Fibroblast of pulmonary artery (primary cell): ENCODE results near the gene CCDC69.
"Not testable (repeated sequence)": the region's sequence is repeated elsewhere in the genome, so short reads cannot be mapped to it uniquely, and the experiment has no call there.

ENCODE experiments used
- DNase-seq: peaks from one replicate; pipeline ENCODE4 v3.0.0-alpha.2; 2010; ENCODE audit warnings: low read depth
- H3K4me3 ChIP-seq: replicated peaks from 2 replicates; pipeline ENCODE4 v1.5.1; 2011; ENCODE audit warnings: low read depth, mild to moderate bottlenecking, control low read depth, low read length, moderate library complexity
- TF ChIP-seq, protein P1 (sequence below): IDR thresholded peaks from 2 replicates; pipeline ENCODE4 v1.5.1; 2011; ENCODE audit warnings: mild to moderate bottlenecking, control low read depth, low read length, inconsistent platforms; ENCODE audit errors: missing control alignments

The CCDC69 gene

DNA sequence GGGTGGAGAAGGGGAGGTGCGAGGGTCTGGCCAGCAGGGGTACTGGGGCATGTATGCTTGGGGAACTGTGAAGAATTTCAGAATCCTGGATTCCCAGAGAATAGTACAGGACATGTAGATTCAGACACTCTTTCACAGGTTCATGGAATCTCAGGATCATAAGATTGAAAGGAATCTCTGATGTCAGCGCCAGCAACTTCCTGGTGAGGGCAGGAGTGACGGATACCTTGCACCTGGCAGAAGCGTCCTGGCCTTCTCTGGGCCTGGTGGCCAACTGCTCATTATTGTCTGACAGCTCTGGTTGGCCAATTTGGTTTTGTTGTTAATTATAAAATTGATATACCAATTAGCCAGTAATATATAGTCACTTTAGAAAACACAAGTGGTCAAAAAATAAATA, 36.0 kb upstream of the CCDC69 start:
- H3K4me3 ChIP-seq = no peak overlapping the region
- DNase-seq = no peak
- TF ChIP-seq, protein P1, sequence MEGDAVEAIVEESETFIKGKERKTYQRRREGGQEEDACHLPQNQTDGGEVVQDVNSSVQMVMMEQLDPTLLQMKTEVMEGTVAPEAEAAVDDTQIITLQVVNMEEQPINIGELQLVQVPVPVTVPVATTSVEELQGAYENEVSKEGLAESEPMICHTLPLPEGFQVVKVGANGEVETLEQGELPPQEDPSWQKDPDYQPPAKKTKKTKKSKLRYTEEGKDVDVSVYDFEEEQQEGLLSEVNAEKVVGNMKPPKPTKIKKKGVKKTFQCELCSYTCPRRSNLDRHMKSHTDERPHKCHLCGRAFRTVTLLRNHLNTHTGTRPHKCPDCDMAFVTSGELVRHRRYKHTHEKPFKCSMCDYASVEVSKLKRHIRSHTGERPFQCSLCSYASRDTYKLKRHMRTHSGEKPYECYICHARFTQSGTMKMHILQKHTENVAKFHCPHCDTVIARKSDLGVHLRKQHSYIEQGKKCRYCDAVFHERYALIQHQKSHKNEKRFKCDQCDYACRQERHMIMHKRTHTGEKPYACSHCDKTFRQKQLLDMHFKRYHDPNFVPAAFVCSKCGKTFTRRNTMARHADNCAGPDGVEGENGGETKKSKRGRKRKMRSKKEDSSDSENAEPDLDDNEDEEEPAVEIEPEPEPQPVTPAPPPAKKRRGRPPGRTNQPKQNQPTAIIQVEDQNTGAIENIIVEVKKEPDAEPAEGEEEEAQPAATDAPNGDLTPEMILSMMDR = no peak

DNA sequence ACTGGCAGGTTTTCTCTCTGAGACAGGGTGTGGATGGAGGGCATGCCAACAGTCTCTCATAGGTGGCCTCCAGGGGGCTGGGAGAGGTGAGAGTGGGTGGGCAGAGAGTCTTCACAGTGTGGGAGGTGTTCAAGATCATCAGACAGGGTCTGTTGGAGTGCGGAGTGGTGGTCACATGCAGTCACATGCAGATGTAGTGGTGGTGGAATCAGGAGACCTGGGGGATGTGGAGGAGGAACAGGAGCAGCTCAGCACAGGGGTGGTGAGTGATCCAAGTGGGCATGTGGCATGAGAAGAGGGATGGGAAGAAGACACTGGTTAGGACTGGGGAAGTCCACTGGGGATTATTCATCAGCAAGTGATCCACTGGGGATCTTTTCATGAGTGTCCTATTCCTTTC, 34.9 kb upstream of the CCDC69 start:
- TF ChIP-seq, protein P1 = no peak
- no peak for DNase-seq
- H3K4me3 ChIP-seq = no peak overlapping the region

DNA sequence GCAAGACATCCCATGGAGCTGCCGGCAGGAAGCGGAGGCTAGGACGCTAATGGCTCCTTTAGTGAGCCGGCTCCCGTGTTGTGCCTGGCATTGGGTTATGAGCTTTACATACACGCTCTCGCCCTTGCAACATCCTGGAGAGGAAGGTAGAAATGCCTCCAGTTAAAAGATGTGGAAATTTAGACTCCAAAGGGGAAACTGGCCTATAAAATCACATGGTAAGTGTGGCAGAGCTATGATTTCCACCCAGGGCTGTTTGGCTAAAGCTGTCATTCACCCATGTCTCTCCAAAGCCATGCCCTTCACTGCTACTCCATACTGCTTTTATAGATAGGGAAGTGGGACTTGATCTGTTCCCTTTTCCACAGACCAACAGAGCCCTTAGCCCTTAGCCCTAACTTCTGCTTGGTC, 34.3 kb upstream of the CCDC69 start:
- DNase-seq = no peak
- no peak overlapping the region for H3K4me3 ChIP-seq
- TF ChIP-seq, protein P1 = no peak

DNA sequence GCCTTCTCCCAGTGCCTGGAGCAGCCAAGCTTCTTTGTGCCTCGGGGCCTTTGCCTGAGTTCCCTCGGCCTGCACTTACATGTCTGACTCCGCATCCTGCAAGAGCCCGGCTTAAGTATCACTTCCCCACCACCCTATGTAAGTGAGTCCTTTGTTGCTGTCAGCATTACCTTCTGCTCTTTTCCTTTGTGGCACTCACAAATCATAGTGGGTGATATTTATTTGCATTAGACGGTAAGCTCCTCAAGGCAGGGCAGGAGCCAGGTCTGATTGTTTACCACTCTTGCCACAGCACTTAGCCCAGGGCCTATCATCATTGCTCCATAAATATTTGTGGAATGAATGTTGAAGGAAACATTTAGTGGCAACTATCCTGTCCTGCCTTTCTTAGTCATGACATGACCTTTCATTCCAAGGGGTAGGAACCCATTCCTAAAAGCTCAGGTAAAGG, 33.9 kb upstream of the CCDC69 start:
- H3K4me3 ChIP-seq = no peak overlapping the region
- DNase-seq = peak; percentile 13

DNA sequence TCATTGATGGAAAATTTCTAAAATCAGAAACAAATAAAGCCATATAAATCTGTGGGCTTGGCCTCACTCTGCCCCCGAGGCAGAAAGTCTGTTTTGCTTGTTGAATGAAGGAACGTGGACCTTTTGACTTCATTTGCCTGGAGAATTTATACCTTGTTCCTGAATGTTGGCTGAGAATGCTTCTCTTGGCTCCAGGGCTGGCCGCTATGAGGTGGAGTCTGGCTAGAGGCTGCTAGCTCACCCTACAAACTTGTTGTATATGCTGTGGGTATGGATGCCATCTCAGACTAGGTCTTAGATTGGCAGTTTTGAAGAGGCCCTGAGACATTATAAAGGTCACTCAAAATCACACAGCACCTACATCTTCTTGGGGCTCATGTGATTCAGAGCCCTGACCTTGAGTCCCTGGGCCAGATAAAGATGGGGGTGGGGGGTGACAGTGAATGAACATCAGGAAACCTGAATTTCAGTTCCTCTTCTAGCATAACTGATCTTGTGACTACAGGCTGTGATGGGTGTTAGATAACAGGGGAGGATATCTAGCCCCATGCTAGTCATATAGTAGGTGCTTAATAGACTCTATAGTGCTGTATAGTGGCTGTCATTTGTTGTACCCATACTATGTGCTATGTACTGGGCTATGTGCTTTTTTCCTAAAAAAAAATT, 31.9 kb upstream of the CCDC69 start:
- H3K4me3 ChIP-seq = no peak overlapping the region
- TF ChIP-seq, protein P1 = no peak
- DNase-seq = no peak

More for the DNA sequence above, 33.9 kb upstream of the CCDC69 start:
- TF ChIP-seq, protein P1 = no peak

DNA sequence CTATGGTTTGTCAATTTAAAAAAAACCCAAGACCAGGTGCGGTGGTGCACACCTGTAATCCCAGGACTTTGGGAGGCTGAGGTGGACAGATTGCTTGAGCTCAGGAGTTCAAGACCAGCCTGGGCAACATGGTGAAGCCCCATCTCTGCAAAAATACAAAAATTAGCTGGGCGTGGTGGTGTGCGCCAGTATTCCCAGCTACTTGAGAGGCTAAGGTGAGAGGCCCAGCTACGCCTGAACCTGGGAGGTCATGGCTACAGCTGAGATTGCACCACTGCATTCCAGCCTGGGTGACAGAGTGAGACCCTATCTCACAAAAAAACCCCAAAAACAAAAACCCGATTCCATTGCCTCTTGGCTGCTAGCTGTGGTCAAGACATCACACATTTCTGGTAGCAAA, 31.1 kb upstream of the CCDC69 start:
- DNase-seq, H3K4me3 ChIP-seq: not testable (repeated sequence)

DNA sequence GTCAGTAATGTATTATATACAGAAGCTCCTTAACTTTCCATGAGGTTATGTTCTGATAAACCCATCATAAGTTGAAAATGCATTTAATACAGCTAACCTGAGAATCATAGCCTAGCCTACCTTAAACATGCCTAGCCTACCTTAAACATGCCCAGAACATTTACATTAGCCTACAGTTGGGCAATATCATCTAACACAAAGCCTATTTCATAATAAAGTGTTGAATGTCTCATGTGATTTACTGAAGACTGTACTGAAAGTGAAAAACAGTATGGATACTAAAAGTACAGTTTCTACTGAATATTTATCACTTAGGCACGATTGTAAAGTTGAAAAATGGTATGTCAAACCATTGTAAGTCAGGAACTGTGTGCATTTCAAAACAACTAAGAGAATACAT, 30.7 kb upstream of the CCDC69 start:
- TF ChIP-seq, protein P1 = no peak
- H3K4me3 ChIP-seq = peak overlapping the region; percentile 7
- no peak for DNase-seq
